Mesenchymal stem cell (in vitro differentiated cells and primary cell): ENCODE results near the gene IGFL1.
A peak's percentile ranks its signal among the peaks of the same experiment; 100 is the strongest.
"Not testable (repeated sequence)": the region's sequence is repeated elsewhere in the genome, so short reads cannot be mapped to it uniquely, and the experiment has no call there.

Experiments used
- DNase-seq: peaks from one replicate; pipeline ENCODE4 v3.0.0-alpha.2; 2013
- H2AFZ ChIP-seq: one replicate; pipeline ENCODE4 v1.6.1; 2013; ENCODE audit warnings: low read depth, mild to moderate bottlenecking, control low read depth, inconsistent platforms, low read length, moderate library complexity
- H2AK5ac ChIP-seq: 2 replicates; pipeline ENCODE4 v1.6.1; 2013; ENCODE audit warnings: low read length, moderate library complexity, mild to moderate bottlenecking, inconsistent platforms; ENCODE audit not compliant: severe bottlenecking
- H2BK120ac ChIP-seq: one replicate; pipeline ENCODE4 v1.6.1; 2013; ENCODE audit warnings: low read depth, mild to moderate bottlenecking, inconsistent platforms, low read length, moderate library complexity
- H2BK12ac ChIP-seq, 2 experiments: one replicate each; pipeline ENCODE4 v1.6.1; 2013; ENCODE audit warnings: inconsistent platforms in 2 of 2, low read length in 2 of 2, mild to moderate bottlenecking in 2 of 2, moderate library complexity in 2 of 2, control low read depth in 1 of 2
- H2BK15ac ChIP-seq: one replicate; pipeline ENCODE4 v1.6.1; 2013; ENCODE audit warnings: mild to moderate bottlenecking, low read depth, inconsistent platforms; ENCODE audit not compliant: poor library complexity, severe bottlenecking
- H2BK5ac ChIP-seq: 2 replicates; pipeline ENCODE4 v1.6.1; 2013; ENCODE audit warnings: low read depth, mild to moderate bottlenecking, low read length, control low read depth, inconsistent platforms; ENCODE audit not compliant: poor library complexity, severe bottlenecking
- H3K14ac ChIP-seq, 2 experiments: one replicate each; pipeline ENCODE4 v1.6.1; 2013; ENCODE audit warnings: inconsistent platforms in 2 of 2, low read length in 2 of 2, control low read depth in 1 of 2, mild to moderate bottlenecking in 1 of 2, moderate library complexity in 1 of 2
- H3K18ac ChIP-seq, 2 experiments: one replicate each; pipeline ENCODE4 v1.6.1; 2013; ENCODE audit warnings: inconsistent platforms in 2 of 2, low read length in 2 of 2, control low read depth in 1 of 2, low read depth in 1 of 2, mild to moderate bottlenecking in 1 of 2
- H3K23ac ChIP-seq, 2 experiments: one replicate each; pipeline ENCODE4 v1.6.1; 2013; ENCODE audit warnings: inconsistent platforms in 2 of 2, low read length in 2 of 2, mild to moderate bottlenecking in 2 of 2, moderate library complexity in 2 of 2, control low read depth in 1 of 2
- H3K27ac ChIP-seq: 2 replicates; pipeline ENCODE4 v1.5.1; 2013; ENCODE audit warnings: mild to moderate bottlenecking, moderate library complexity, low read length, control low read depth, inconsistent platforms; ENCODE audit not compliant: poor library complexity, severe bottlenecking
- H3K27me3 ChIP-seq, 2 experiments: 2 replicates each; pipeline versions ENCODE4 v1.6.1 to v1.7.0; 2013; ENCODE audit warnings: low read length in 2 of 2, mild to moderate bottlenecking in 2 of 2, moderate library complexity in 2 of 2, control low read depth in 1 of 2, inconsistent platforms in 1 of 2; ENCODE audit not compliant: control insufficient read depth in 1 of 2, insufficient read depth in 1 of 2
- H3K36me3 ChIP-seq, 2 experiments: 2 replicates each; pipeline versions ENCODE4 v1.6.1 to v1.7.0; 2013; ENCODE audit warnings: low read length in 2 of 2, control low read depth in 1 of 2, inconsistent platforms in 1 of 2, low read depth in 1 of 2, mild to moderate bottlenecking in 1 of 2; ENCODE audit not compliant: insufficient read depth in 2 of 2, control insufficient read depth in 1 of 2
- H3K4ac ChIP-seq, 2 experiments: one replicate each; pipeline ENCODE4 v1.6.1; 2013; ENCODE audit warnings: inconsistent platforms in 2 of 2, low read length in 2 of 2, mild to moderate bottlenecking in 2 of 2, moderate library complexity in 2 of 2, control low read depth in 1 of 2, low read depth in 1 of 2
- H3K4me1 ChIP-seq: 2 replicates; pipeline ENCODE4 v1.6.1; 2013; ENCODE audit warnings: low read depth, low read length, control low read depth; ENCODE audit not compliant: control insufficient read depth, insufficient read depth
- H3K4me2 ChIP-seq: 2 replicates; pipeline ENCODE4 v1.6.1; 2013; ENCODE audit warnings: low read length, mild to moderate bottlenecking, inconsistent platforms; ENCODE audit not compliant: poor library complexity, severe bottlenecking
- H3K4me3 ChIP-seq, 2 experiments: 2 replicates each; pipeline versions ENCODE4 v1.5.1 to v1.7.0; 2013; ENCODE audit warnings: low read length in 2 of 2, mild to moderate bottlenecking in 2 of 2, control low read depth in 1 of 2, low read depth in 1 of 2; ENCODE audit not compliant: insufficient read depth in 1 of 2
- H3K79me1 ChIP-seq: replicated peaks from 2 replicates; pipeline ENCODE4 v1.6.1; 2013; ENCODE audit warnings: mild to moderate bottlenecking, control low read depth, low read length, inconsistent platforms; ENCODE audit not compliant: poor library complexity, severe bottlenecking
- H3K9ac ChIP-seq: 2 replicates; pipeline ENCODE4 v1.7.0; 2013; ENCODE audit warnings: mild to moderate bottlenecking, low read length, moderate library complexity
- H3K9me3 ChIP-seq: 2 replicates; pipeline ENCODE4 v1.7.0; 2013; ENCODE audit warnings: mild to moderate bottlenecking, low read length; ENCODE audit not compliant: control insufficient read depth
- H4K8ac ChIP-seq: one replicate; pipeline ENCODE4 v1.6.1; 2013; ENCODE audit warnings: inconsistent platforms, mild to moderate bottlenecking, low read length, moderate library complexity
- H4K91ac ChIP-seq: one replicate; pipeline ENCODE4 v1.6.1; 2013; ENCODE audit warnings: mild to moderate bottlenecking, low read length, inconsistent platforms
- WGBS: methylation state at CpG from one replicate; pipeline ENCODE4 v1.1.7; 2013; ENCODE audit warnings: mixed read lengths; 5-methylcytosine and 5-hydroxymethylcytosine counted together

Gene IGFL1

GRCh38 chr19:46256855-46257254, 27.3 kb downstream of the IGFL1 start:
- WGBS = 75% methylated on average over 7 of the region's 8 CpGs
- no peak overlapping the region for H3K27ac ChIP-seq

GRCh38 chr19:46261501-46261900, 32.0 kb downstream of the IGFL1 start:
- not testable (repeated sequence) for H3K36me3 ChIP-seq, H3K4me2 ChIP-seq, H3K4ac ChIP-seq, H2AFZ ChIP-seq, H2BK5ac ChIP-seq, H2BK15ac ChIP-seq, H3K27ac ChIP-seq, H2BK12ac ChIP-seq, H3K4me3 ChIP-seq, H3K14ac ChIP-seq, H3K79me1 ChIP-seq, H4K8ac ChIP-seq, H3K9ac ChIP-seq, H3K23ac ChIP-seq, H2BK120ac ChIP-seq, H4K91ac ChIP-seq, H3K9me3 ChIP-seq, H3K18ac ChIP-seq, DNase-seq
- peaks cover 15% of the 10 kb centered on the region for H3K4me1 ChIP-seq
- 77% methylated on average over 5 of the region's 7 CpGs for WGBS
- H3K27me3 ChIP-seq = peaks cover 0 to 85% of the 10 kb centered on the region in 2 experiments
- H2AK5ac ChIP-seq = peak overlapping the region; percentile 93

More at GRCh38 chr19:46256855-46257254, 27.3 kb downstream of the IGFL1 start:
- Histone ChIP-seq H4K91ac (no peak overlapping the region), H3K27me3 (peaks cover 0 to 79% of the 10 kb centered on the region in 2 experiments), H4K8ac (no peak overlapping the region), H3K14ac (no peak overlapping the region), H3K36me3 (no peaks in the 10 kb centered on the region), H2BK120ac (no peak overlapping the region), H3K18ac (no peak overlapping the region), H3K4me1 (peaks cover 6% of the 10 kb centered on the region), H3K79me1 (no peaks in the 10 kb centered on the region), H3K9ac (no peak overlapping the region), H2AFZ (no peak overlapping the region), H3K4ac (no peak overlapping the region), H2AK5ac (no peak overlapping the region), H3K4me3 (no peak overlapping the region), H3K4me2 (no peak overlapping the region), H2BK5ac (no peak overlapping the region), H3K23ac (no peak overlapping the region), H2BK12ac (no peak overlapping the region), H3K9me3 (peaks cover 5% of the 10 kb centered on the region), H2BK15ac (no peak overlapping the region)
- peak; percentile 68 for DNase-seq

GRCh38 chr19:46262684-46263296, 33.2 kb downstream of the IGFL1 start:
- not testable (repeated sequence) for H2AFZ ChIP-seq, H4K8ac ChIP-seq, H3K14ac ChIP-seq, H2BK15ac ChIP-seq, H3K79me1 ChIP-seq, H2BK120ac ChIP-seq, H2AK5ac ChIP-seq, H3K9me3 ChIP-seq, H3K36me3 ChIP-seq, H3K4ac ChIP-seq, H3K9ac ChIP-seq, H3K4me2 ChIP-seq, H2BK12ac ChIP-seq, H3K23ac ChIP-seq, H3K4me3 ChIP-seq, H4K91ac ChIP-seq, H3K18ac ChIP-seq, H2BK5ac ChIP-seq
- H3K27me3 ChIP-seq = peaks cover 0 to 78% of the 10 kb centered on the region in 2 experiments
- DNase-seq = peak; percentile 67
- peaks cover 15% of the 10 kb centered on the region for H3K4me1 ChIP-seq
- WGBS = 66% methylated on average over 6 of the region's 11 CpGs
- peak overlapping the region; percentile 69 for H3K27ac ChIP-seq

GRCh38 chr19:46264801-46265200, 35.3 kb downstream of the IGFL1 start:
- not testable (repeated sequence) for H3K27ac ChIP-seq
- 90% methylated on average over 4 of the region's 5 CpGs for WGBS

More at GRCh38 chr19:46264801-46265200, 35.3 kb downstream of the IGFL1 start:
- H3K36me3 ChIP-seq, H4K91ac ChIP-seq, H3K4me3 ChIP-seq, H2BK120ac ChIP-seq, H3K4ac ChIP-seq, H3K23ac ChIP-seq, H3K4me1 ChIP-seq, H3K4me2 ChIP-seq, H3K14ac ChIP-seq, H4K8ac ChIP-seq, H2AFZ ChIP-seq, DNase-seq, H3K9ac ChIP-seq, H2BK12ac ChIP-seq, H2BK15ac ChIP-seq, H3K9me3 ChIP-seq, H3K79me1 ChIP-seq, H3K18ac ChIP-seq: not testable (repeated sequence)
- H2BK5ac ChIP-seq = peak overlapping the region; percentile 69
- peaks cover 0 to 73% of the 10 kb centered on the region in 2 experiments for H3K27me3 ChIP-seq
- H2AK5ac ChIP-seq = peak overlapping the region; percentile 29
